GM21526 (cell line): Measurements from ENCODE around the gene PIGH.

Experiments
- ATAC-seq: cut with Tn5 transposase; IDR thresholded peaks from one replicate; pipeline ENCODE4 v1.9.1; 2021; ENCODE audit warnings: moderate library complexity; ENCODE audit not compliant: unreplicated experiment, low FRiP score

Gene PIGH

DNA sequence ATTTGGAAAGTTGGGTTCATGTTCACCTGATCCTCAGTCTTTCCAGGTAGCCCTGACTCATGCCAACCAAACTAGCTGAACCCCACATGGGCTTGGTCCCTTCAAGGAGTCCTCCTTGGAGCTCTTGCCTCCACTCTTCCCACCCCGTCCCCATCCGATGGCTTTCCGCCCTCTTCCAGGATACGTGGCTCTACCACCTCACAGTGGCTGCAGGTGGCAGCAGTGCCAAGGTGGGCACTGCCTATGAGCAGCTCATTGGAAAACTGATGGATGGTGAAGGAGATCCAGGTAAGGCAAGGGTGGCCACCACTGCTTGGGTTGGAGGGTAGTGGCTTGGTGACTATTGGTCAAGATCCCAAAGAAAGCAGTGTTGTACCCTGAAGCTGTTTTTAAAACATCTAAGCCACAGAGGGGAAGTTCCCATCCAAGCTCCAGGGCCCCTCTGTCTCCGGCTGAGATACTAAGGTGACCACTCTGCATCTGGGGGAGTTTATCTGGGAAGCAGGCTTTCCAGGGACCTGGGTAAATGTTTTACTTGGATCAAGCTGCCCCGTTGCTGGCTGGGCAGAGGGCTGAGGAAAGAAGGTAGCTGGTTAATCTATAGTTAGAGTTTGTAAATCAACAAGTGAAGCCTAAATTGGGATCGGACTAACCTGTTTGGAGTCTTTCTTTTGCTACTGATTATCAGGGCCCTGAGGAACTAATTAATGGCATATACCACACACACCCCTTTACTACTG is 23.7 kb downstream of the PIGH start:
- ATAC-seq = no peak

DNA sequence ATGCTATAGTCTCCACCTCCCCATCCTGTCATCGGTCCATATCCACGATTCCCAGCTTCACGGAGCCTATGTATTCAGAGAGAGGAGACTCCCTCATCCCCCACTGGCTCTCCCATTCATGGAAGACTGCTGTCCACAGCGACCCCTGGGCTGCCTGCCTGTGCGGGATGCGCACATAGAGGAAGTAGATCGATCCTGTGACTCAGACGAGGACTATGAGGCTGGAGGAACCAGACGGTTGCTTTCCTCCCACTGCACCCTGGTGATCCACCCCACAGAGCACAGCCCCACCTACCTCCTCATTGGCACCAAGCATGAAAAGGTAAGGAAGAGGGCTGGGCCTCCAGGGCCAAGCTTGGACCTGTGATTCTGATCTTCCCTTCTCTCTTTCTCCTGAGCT is 24.4 kb downstream of the PIGH start:
- no peak for ATAC-seq

DNA sequence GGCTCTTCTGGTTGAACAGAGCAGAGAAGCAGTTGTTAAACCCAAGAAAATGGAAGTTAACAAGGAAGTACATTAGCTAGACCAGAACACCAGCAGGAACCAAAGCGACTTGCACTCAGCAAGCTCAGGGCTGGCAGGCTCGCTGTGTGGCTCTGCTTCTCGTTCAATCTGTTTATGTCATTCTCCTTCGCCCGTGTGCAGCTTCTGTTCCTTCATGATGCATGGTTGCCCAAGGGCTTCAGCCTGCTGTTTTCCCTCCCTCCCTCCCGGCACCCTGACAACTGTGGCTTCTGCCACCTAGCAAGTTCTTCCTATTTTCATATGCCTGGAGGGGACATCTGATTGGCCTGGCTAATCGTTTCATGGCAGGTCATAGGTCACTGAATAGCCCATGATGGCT is 25.3 kb downstream of the PIGH start:
- ATAC-seq = no peak

DNA sequence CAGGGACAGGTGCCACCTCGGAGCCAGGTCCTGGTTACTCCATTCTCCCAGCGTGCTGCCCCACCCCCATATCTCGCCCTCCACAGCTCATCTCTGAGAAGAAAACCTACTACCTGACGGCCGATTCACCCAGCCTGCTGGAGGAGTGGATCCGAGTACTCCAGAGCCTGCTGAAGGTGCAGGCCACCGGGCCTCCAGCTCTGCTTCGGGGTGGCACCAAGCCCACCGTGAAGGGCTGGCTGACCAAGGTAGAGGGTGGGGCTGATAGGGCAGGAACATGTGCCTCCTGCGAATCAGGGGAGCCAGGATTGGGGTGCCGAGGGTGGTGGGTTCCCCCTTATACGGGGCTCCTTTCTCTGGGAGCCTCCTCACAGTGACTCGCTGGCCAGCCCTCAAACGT is 25.9 kb downstream of the PIGH start:
- ATAC-seq = no peak

DNA sequence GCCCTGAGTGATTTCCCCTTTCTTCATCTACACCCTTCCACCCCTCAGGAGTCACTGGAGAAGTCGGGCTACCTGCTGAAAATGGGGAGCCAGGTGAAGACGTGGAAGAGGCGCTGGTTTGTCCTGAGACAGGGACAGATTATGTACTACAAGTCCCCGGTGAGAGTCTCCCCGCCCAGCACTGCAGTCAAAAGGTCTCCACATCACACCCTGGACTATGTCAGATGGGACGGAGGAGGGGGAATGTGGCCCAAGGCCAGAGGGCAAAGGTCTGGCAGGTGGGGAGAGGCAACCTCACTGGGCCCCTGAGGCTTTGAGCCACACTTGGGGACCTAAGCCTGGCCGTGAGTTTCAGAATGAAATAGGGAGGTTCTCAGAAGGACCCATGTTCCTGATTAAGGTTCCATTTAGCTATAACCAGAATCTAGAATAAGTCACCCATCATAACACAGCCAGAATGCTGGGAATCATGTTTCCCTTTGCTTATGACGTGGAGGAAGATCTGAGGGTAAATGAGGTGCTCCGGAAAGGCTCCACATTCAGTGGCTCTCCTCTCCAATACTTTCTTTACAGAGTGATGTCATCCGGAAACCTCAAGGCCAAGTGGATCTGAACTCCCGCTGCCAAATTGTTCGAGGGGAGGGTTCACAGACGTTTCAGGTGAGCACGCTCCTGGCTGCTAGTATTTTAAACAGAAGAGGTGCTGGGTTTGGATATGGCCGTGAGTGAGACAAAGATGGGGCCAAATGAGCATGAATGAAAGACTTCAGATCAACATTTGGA is 26.6 kb downstream of the PIGH start:
- ATAC-seq = no peak

DNA sequence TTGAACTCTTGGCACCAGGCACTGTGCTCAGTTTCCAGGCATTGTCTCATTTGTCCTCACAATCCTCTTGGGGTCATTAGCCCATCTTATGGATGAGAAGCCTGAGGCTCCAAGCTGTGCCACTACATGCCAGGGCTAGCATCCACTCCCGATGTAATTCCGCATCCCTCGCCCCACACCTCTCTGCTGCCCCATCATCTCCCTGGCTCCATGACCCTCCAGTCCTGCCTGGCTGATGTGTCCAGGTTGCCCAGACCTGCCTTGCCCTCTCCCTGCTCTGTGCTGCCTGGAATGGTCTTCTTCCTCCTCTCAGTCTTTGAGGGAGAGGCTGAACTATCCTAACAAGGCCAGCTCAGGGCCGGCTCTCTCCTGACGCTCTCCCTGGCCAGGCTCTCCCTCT is 27.5 kb downstream of the PIGH start:
- ATAC-seq = no peak

DNA sequence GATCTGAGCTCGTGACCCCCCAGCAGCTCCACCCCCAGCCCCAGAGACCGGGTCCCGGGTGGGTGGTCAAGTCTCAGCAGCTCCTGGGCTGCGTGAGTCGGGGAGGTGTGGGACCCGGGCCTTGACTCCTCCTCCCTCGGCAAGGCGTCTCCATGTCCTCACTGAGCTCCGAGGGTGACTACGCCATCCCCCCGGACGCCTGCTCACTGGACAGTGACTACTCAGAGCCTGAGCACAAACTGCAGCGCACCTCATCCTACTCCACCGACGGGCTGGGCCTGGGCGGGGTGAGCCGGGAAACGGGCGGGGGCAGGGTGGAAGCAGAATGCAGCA is 28.1 kb downstream of the PIGH start:
- ATAC-seq = no peak

DNA sequence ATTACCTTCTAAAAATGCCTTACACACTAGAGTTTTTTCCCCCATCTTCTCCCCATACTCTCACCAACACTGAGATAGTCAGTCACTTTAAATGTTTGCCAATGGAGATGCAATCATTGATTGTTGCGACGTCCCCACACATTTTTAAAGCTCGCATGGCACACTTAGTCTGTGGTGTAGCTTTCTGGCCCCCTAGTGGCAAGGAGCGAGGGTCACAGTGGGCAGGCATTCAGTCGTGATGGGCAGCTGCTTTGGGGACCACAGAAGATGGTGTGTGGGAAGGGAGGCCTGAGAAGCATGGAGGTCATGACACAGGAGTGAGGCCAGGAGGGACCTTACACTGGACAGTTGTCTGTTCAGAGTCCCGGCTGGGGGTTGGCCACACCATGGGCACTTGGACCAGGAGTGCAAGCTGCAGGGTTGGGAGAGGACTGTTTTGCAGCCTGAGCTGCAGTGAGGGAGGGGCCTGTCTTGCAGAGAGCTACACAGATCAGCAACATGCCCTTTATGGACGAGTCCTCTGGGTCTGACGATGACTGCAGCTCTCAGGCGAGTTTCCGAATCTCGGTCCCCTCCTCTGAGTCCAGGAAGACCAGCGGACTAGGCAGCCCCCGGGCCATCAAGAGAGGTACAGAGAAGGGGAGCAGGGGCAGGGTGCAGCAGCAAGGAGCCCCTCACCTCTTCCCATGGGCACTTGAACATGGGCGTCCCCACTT is 28.6 kb downstream of the PIGH start:
- no peak for ATAC-seq

DNA sequence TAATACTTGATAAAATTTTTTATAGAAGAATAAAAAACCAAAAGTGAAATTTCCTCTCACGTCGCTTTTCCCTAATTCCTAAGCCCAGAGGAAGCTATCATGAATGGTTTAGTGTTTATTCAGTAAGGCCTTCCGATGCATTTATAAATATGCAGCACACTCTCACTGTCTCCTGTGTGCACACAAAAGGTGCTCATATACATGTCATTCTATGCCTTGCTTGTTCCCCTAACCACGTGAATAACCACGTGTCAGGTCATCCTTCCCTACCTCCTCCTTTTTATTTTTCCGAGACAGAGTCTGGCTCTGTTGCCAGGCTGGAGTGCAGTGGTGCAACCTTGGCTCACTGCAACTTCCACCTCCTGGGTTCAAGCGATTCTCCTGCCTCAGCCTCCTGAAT is 29.6 kb downstream of the PIGH start:
- ATAC-seq = no peak

DNA sequence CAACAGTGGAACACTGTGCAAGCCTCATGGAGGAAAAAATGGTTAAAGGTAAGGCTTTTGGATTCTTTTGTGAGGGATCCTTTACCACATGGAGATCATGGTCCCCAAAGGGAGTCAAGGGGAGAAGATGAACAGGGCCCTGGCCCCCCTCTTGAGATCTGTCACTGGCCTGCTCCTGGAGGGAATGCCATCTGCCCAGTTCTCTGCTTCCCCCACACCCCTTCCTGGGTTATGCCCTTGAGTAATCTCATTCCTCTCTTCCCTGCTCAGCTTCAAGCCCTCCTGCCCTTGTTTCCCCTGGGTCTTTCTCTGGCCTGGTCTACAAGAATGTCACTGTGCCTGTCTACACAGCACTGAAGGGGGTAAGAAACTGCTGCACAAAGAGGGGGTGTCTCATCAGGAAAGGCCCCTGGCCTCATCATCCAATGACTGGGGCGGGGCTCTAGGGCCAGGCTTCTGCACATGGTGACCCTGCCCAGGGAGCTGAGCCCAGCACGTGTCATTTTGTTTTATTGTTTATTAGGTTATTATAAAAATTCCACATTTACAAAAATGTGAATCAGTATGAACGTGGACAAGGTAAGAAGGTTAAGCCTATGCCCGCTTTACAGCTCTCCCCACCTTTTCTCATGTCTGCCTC is 30.3 kb downstream of the PIGH start:
- ATAC-seq = no peak

DNA sequence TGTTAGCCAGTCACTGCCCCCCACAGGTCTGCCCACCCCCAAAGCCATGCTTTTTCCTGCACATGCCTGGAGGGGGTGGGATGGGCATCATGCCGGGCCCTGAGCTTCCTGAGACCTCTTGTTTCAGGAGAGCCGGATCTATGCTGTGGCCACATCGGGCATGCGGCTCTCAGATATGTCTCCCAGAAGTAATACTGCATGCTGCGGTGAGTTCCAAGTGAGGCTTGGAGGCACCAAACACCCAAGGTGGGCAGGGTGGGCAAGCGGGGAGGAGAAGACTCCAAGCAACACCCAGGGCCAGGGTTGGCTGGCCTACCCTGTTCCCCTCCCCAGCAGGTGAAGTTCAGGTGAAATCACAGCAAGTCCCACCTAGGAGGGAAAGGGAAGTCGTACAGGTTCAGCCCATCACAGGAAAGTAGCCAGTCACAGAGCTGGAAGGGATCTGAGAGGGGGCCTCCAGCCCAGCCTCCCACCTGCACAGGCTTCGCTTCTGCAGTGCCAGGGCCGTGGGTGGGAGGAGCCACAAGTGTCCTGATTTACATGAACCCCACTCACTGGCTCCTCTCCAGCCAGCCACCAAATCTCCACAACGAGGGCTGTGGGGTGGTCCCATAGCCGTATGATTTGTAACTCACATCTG is 30.9 kb downstream of the PIGH start:
- ATAC-seq = no peak

DNA sequence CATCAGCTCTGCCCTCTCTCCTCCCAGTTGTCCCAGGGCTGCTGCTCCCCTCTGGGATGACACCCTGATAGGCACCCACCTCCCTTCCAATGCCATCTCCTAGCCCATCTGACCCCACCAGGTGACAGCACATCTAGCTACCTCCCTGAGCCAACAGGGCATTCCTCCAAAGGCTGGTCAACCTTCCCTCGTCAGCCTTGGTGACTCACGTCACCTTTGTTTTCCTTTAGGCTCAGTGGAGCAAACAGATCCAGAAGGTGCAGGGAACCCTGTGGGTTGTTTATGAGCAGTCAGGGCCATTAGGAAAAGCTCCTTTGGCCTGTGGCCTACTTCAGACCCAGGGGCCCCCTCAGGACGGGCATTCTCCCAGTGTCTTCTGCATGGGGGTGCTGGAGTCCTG is 32.4 kb downstream of the PIGH start:
- ATAC-seq = no peak

DNA sequence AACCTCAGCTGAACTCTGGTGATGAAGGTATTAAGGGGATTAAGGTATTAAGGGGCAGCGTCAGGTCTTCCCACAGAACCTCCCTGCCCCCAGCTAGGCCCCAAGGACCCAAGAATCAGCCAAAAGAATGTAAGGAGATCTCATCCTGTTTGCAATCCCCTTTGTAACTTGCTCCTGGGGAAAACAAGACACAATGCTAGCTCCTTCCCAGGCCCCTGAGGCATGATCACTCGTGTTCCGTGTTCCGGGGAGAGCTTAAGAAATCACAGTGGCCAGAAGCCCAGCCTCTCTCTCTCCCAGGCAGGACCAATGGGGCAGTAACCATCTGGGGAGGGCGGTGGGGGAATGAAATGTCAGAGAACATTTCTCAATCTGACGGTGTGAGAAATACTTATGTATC is 33.2 kb downstream of the PIGH start:
- ATAC-seq = no peak

DNA sequence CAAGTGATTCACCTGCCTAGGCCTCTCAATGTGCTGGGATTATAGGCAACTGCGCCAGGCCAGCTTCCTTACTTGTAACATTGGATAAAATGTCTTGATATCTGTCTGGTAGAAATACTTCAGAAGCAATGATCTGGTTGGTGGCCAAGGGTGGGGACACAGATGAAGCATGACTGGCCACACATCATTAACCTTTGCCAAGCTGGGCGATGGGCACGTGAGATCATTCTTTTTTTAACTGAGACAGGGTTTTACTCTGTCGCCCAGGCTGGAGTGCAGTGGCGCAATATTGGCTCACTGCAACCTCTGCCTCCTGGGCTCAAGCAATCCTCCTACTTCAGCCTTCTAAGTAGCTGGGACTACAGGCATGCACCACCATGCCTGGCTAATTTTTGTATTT is 35.8 kb downstream of the PIGH start:
- ATAC-seq = no peak

DNA sequence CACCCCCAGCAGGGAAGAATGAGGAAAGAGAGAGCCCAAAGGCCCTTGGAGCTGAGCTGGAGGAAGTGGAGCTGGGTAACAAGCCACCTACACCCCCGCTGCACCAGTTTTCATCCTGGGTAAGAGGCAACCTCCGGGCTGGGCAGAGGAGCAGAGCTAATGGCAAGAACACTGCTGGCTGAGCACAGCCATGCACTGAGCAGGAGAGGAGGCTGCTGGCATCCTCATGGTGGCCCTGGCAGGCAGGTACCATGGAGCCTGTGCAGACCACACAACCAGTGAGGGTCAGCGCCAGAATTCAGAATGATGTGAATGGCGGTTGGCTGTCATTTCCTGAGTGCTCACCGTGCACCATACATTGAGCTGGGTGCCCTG is 37.3 kb downstream of the PIGH start:
- ATAC-seq = no peak

DNA sequence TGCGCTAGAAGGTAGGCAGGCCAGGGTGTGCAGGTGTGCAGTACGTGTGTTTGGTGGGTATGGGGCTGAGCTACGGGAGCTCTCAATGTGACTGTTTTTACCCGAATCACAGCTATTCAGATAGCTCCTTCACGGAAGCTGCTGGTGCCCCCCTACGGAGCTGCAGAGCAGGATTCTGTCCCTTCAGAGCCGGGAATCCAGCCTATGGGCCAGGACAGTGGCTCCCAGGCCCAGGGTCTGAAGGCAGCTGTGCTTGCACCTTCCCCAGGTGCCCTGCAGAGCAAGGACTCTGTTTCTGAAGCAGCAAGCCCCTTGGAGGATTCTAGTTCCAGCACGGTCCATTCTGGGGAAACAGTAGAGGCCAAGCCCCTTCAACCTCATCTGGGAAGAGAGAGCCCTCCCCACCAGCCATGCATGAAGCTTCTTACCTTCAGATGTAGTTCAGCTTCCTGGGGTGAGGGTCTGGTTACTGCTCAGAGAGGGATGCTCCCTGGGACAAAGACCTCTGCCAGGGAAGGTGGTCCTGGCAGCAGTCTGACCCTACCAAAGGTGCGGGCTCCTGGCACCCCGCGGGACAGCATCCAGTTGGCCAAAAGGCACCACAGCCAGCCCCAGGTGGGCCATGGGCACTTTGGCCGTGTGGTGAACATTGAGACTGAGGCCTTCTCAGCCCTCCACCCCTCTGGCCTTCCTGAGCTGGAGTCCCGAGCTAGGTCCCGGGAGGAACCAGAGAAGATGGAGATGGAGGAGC is 37.9 kb downstream of the PIGH start:
- ATAC-seq = no peak

DNA sequence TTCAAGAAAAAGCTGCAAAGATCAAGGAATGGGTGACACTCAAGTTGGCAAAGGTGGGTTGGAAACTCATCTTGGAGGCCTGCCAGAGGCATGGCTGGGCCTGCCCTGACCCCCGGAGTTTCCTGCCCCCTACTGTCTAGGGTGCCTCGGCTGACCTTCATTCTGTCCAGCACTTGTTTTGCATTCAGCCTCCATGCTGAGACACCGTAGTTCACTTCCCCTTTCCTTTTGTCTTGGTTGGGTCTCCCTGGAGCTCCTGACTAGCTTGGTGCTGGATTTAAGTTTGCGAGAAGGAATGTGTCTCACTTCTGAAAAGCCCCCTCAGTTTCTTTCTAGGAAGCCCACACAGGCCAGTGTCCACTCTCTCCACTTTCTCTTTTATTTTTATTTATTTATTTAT is 40.4 kb downstream of the PIGH start:
- no peak for ATAC-seq

DNA sequence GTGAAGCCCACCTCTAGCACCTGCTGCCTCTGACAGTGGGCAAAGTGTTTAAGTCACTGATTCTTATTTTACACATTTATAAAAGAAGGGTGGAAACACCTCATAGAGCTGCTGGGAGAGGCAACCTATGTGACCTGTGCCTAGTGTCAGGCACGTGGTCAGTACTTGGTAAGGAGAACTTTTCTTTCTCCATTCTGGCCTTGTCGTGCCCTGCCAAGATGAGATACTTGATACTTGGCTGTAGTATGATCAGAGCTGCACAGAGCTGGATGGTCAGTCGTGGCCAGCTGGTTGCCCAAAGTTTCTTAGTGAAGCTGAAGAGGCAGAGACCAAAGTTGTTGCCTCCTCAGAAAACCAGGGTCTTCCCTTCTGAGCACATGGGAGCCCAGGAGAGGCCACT is 42.4 kb downstream of the PIGH start:
- no peak for ATAC-seq

DNA sequence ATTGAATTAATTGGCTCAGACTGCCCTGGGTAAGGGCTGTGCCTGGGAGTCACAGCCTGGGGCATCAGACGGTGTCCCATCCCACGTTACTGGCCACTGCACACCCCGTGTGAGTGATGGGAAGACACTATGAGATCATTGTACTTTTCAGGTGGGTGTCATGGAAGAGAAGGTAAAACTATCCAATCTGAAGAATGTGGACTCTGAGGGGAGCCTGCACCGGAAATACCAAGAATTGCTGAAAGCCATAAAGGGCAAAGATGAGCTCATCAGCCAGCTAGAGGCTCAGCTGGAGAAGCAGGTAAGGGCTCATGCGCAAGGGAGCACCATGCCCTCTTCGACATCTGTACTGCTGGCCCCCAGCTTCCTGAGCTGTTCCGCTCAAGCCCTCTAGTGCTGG is 43.0 kb downstream of the PIGH start:
- no peak for ATAC-seq

DNA sequence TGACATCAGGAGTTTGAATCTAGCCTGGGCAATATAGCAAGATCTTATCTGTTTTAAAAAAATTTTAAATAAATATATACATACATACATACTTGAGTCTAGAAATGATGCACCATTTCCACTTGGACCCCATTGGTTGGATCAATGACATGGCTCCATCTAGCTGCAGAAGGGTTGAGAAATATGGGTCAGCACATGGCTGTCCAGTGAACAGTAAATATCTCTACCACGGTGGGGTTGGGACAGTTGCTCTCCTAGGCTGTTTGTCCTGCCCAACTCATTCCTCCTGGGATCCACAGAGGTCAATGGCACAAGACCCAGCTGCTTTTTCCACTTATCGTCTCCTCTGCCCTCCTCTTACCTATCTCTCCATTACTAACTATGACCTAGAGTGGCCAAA is 43.4 kb downstream of the PIGH start:
- no peak for ATAC-seq
